Neural cell (in vitro differentiated cells): ENCODE results near the gene ARRDC2. TPM values are rescaled to one million over a fixed set of nuclear protein-coding genes. Genes with fewer than 3 reads are reported as not detected.

ENCODE experiments used
- H2AFZ ChIP-seq: fragments of 200-600, 300-800 bp; sonication (generic), shearing (Covaris generic); 2 replicates; pipeline ENCODE4 v1.6.0; 2014; ENCODE audit warnings: low read depth, mild to moderate bottlenecking, antibody characterized with exemption, low read length, moderate library complexity
- H3F3A ChIP-seq: fragments of 200-600 bp; shearing (Covaris generic); 2 replicates; pipeline ENCODE4 v1.6.1; 2016; ENCODE audit warnings: mild to moderate bottlenecking, moderate library complexity, mixed read lengths, antibody characterized with exemption, low read length; ENCODE audit not compliant: insufficient read depth, poor library complexity, severe bottlenecking
- H3K27ac ChIP-seq: fragments of 200-600, 300-800 bp; sonication (generic), shearing (Covaris generic); 2 replicates; pipeline ENCODE4 v1.5.1; 2014; ENCODE audit warnings: mild to moderate bottlenecking, low read length, moderate library complexity
- H3K27me3 ChIP-seq: fragments of 300-800, 200-600 bp; sonication (generic), shearing (Covaris generic); 2 replicates; pipeline ENCODE4 v1.6.0; 2014; ENCODE audit warnings: mild to moderate bottlenecking, low read depth, low read length, moderate library complexity; ENCODE audit not compliant: insufficient read depth
- H3K36me3 ChIP-seq: fragments of 300-800, 200-600 bp; sonication (generic), shearing (Covaris generic); 2 replicates; pipeline ENCODE4 v1.5.1; 2014; ENCODE audit warnings: mild to moderate bottlenecking, antibody characterized with exemption, low read length, moderate library complexity; ENCODE audit not compliant: insufficient read depth
- H3K4me2 ChIP-seq: fragments of 300-800, 200-600 bp; sonication (generic), shearing (Covaris generic); 2 replicates; pipeline ENCODE4 v1.6.0; 2014; ENCODE audit warnings: mild to moderate bottlenecking, low read length
- H3K4me3 ChIP-seq: fragments of 300-800, 200-600 bp; sonication (generic), shearing (Covaris generic); 2 replicates; pipeline ENCODE4 v1.5.1; 2014; ENCODE audit warnings: mild to moderate bottlenecking, low read length, moderate library complexity
- H3K79me2 ChIP-seq: fragments of 200-600 bp; shearing (Covaris generic); replicated peaks from 2 replicates; pipeline ENCODE4 v1.6.0; 2014; ENCODE audit warnings: mild to moderate bottlenecking, low read length, moderate library complexity; ENCODE audit not compliant: insufficient read depth
- H3K9ac ChIP-seq: fragments of 300-800, 200-600 bp; sonication (generic), shearing (Covaris generic); 2 replicates; pipeline ENCODE4 v1.6.1; 2016; ENCODE audit warnings: mild to moderate bottlenecking, low read length, mixed read lengths
- H3K9me2 ChIP-seq: fragments of 200-600 bp; shearing (Covaris generic); 2 replicates; pipeline ENCODE4 v1.6.1; 2016; ENCODE audit warnings: mild to moderate bottlenecking, low read length, mixed read lengths; ENCODE audit not compliant: insufficient read depth
- H3K9me3 ChIP-seq: fragments of 200-600, 300-800 bp; sonication (generic), shearing (Covaris generic); 2 replicates; pipeline ENCODE4 v1.6.1; 2016; ENCODE audit warnings: mild to moderate bottlenecking, mixed run types, low read length, moderate library complexity, mixed read lengths
- H4K20me1 ChIP-seq: fragments of 200-600 bp; shearing (Covaris generic); 2 replicates; pipeline ENCODE4 v1.6.1; 2016; ENCODE audit warnings: mild to moderate bottlenecking, mixed run types; ENCODE audit not compliant: insufficient read depth
- EP300 ChIP-seq: fragments of 450-650 bp; conservative IDR thresholded peaks from 2 replicates; pipeline ENCODE4 v1.6.1; 2014; ENCODE audit warnings: antibody characterized with exemption, mild to moderate bottlenecking, moderate library complexity; ENCODE audit not compliant: poor library complexity, severe bottlenecking
- EZH2 ChIP-seq: fragments of 200-600, 300-800 bp; shearing (Covaris generic), sonication (generic); IDR thresholded peaks from 2 replicates; pipeline ENCODE4 v1.6.1; 2014; ENCODE audit warnings: antibody characterized with exemption, low read length, borderline replicate concordance, mild to moderate bottlenecking; ENCODE audit not compliant: insufficient read depth, poor library complexity, severe bottlenecking
- MXI1 ChIP-seq: fragments of 450-650 bp; conservative IDR thresholded peaks from 2 replicates; pipeline ENCODE4 v1.6.1; 2014; ENCODE audit warnings: antibody characterized with exemption, mild to moderate bottlenecking; ENCODE audit not compliant: poor library complexity, severe bottlenecking
- POLR2AphosphoS5 ChIP-seq: IDR thresholded peaks from 2 replicates; pipeline ENCODE4 v1.6.1; 2012
- RAD21 ChIP-seq: fragments of 450-650 bp; conservative IDR thresholded peaks from 2 replicates; pipeline ENCODE4 v1.6.1; 2014; ENCODE audit warnings: antibody characterized with exemption, mild to moderate bottlenecking, moderate library complexity
- SMC3 ChIP-seq: fragments of 450-650 bp; conservative IDR thresholded peaks from 2 replicates; pipeline ENCODE4 v1.6.1; 2014; ENCODE audit warnings: antibody characterized with exemption, mild to moderate bottlenecking, moderate library complexity; ENCODE audit not compliant: poor library complexity
- TAF1 ChIP-seq: IDR thresholded peaks from 2 replicates; pipeline ENCODE4 v1.6.1; 2012; ENCODE audit warnings: low read depth
- polyA plus RNA-seq: library from polyadenylated mRNA; depleted of rRNA; stranded (reverse); fragments of >200 nt; gene quantifications from 2 replicates; pipeline ENCODE4 v1.2.3, GENCODE V29; 2014
- TF ChIP-seq, protein P1 (sequence below): fragments of 450-650 bp; IDR thresholded peaks from 2 replicates; pipeline ENCODE4 v1.5.1; 2014; ENCODE audit warnings: antibody characterized with exemption, mild to moderate bottlenecking, moderate library complexity; ENCODE audit not compliant: poor library complexity, severe bottlenecking
- TF ChIP-seq, protein P2 (sequence below): IDR thresholded peaks from 2 replicates; pipeline ENCODE4 v1.6.1; 2012; ENCODE audit warnings: borderline replicate concordance

The ARRDC2 gene
- polyA plus RNA-seq, 1 donor from 2014 or later: 3.6 TPM

DNA sequence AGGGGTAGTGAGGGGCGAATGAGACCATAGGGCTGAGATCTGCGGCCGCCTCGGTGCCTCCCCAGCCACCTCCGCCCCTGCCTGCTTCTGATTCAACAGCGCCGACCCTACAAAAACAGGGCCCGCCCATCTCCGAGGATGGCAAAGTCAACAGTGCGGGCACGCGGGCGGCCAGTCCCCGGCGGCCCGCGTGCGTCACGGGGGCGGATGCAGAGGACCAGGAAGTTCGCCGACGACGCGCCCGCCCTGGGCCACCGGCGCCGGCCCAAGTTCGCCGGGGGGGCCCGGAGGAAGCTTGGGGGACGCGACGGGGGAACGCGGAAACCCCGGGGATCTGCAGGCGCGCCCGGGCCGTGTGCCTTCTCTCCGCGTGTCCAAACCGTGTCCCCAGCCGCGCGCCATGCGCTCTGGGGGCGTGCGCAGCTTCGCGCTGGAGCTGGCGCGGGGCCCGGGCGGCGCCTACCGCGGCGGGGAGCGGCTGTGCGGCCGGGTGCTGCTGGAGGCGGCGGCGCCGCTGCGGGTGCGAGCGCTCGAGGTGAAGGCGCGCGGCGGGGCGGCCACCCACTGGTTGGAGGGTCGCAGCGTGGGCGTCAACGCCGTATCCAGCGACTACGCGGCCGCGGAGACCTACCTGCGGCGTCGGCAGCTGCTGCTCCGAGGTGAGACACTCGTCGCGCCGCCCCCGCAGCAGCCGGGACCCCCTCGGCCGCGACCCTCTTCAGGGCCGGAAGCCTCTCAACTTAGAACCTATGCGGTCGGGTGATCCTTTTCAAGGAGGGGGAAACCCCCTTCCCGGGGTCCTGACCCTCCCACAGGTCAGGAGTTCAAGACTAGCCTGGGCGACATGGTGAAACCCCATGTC lies 6.8 kb upstream of the ARRDC2 start:
- H3K4me2 ChIP-seq: no peak overlapping the region
- H3K36me3 ChIP-seq: no peaks in the 10 kb centered on the region
- TF ChIP-seq, protein P1, sequence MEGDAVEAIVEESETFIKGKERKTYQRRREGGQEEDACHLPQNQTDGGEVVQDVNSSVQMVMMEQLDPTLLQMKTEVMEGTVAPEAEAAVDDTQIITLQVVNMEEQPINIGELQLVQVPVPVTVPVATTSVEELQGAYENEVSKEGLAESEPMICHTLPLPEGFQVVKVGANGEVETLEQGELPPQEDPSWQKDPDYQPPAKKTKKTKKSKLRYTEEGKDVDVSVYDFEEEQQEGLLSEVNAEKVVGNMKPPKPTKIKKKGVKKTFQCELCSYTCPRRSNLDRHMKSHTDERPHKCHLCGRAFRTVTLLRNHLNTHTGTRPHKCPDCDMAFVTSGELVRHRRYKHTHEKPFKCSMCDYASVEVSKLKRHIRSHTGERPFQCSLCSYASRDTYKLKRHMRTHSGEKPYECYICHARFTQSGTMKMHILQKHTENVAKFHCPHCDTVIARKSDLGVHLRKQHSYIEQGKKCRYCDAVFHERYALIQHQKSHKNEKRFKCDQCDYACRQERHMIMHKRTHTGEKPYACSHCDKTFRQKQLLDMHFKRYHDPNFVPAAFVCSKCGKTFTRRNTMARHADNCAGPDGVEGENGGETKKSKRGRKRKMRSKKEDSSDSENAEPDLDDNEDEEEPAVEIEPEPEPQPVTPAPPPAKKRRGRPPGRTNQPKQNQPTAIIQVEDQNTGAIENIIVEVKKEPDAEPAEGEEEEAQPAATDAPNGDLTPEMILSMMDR: no peak
- TF ChIP-seq EP300: no peak
- TF ChIP-seq MXI1: peak; percentile 77
- TF ChIP-seq, protein P2, sequence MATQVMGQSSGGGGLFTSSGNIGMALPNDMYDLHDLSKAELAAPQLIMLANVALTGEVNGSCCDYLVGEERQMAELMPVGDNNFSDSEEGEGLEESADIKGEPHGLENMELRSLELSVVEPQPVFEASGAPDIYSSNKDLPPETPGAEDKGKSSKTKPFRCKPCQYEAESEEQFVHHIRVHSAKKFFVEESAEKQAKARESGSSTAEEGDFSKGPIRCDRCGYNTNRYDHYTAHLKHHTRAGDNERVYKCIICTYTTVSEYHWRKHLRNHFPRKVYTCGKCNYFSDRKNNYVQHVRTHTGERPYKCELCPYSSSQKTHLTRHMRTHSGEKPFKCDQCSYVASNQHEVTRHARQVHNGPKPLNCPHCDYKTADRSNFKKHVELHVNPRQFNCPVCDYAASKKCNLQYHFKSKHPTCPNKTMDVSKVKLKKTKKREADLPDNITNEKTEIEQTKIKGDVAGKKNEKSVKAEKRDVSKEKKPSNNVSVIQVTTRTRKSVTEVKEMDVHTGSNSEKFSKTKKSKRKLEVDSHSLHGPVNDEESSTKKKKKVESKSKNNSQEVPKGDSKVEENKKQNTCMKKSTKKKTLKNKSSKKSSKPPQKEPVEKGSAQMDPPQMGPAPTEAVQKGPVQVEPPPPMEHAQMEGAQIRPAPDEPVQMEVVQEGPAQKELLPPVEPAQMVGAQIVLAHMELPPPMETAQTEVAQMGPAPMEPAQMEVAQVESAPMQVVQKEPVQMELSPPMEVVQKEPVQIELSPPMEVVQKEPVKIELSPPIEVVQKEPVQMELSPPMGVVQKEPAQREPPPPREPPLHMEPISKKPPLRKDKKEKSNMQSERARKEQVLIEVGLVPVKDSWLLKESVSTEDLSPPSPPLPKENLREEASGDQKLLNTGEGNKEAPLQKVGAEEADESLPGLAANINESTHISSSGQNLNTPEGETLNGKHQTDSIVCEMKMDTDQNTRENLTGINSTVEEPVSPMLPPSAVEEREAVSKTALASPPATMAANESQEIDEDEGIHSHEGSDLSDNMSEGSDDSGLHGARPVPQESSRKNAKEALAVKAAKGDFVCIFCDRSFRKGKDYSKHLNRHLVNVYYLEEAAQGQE: no peak
- no peaks in the 10 kb centered on the region for H4K20me1 ChIP-seq
- no peaks in the 10 kb centered on the region for H3K9me3 ChIP-seq
- no peaks in the 10 kb centered on the region for H3F3A ChIP-seq
- no peaks in the 10 kb centered on the region for H3K79me2 ChIP-seq
- peak overlapping the region; percentile 59 for H3K4me3 ChIP-seq
- H3K9me2 ChIP-seq: no peaks in the 10 kb centered on the region
- H3K27ac ChIP-seq: no peak overlapping the region
- H2AFZ ChIP-seq: no peak overlapping the region
- peak overlapping the region; percentile 20 for H3K9ac ChIP-seq
- peaks cover 28% of the 10 kb centered on the region for H3K27me3 ChIP-seq

DNA sequence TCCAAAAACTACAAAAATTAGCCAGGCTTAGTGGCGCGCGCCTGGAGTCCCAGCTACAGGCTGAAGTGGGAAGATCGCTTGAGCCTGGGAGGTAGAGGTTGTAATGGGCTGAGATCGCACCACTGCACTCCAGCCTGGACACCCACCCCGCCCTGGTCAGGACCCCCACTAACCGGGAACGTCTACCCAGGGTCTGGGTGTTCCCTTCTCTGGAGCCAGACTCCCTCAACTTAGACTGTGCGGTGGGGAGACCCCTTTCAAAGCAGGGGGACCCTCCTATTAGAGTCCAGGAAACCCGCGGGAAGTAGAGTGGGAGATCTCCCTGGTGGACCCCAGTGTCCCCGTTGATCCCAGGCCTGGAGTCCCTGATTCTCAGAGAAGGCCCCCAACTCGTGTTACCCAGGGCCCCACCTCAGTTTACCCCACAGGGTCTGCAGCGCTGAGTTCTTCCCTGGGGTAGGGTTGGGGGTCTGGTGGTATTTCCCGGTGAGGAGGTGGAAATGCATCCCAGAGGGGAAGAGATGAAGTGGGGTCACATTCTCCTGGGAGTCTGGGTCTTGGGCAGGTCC lies 6.1 kb upstream of the ARRDC2 start:
- Histone ChIP-seq H3K9me3 (no peaks in the 10 kb centered on the region), H4K20me1 (no peaks in the 10 kb centered on the region), H3F3A (no peaks in the 10 kb centered on the region), H3K9ac (no peak overlapping the region), H3K36me3 (no peaks in the 10 kb centered on the region), H3K27me3 (peaks cover 28% of the 10 kb centered on the region), H3K79me2 (no peaks in the 10 kb centered on the region), H3K27ac (no peak overlapping the region), H2AFZ (no peak overlapping the region), H3K4me2 (no peak overlapping the region), H3K9me2 (no peaks in the 10 kb centered on the region), H3K4me3 (peak overlapping the region; percentile 59)
- TF ChIP-seq EP300: no peak
- TF ChIP-seq TAF1: no peak
- no peak for TF ChIP-seq MXI1
- TF ChIP-seq, protein P1: no peak
- TF ChIP-seq SMC3: no peak
- no peak for TF ChIP-seq POLR2AphosphoS5
- no peak for TF ChIP-seq EZH2
- TF ChIP-seq RAD21: no peak
- TF ChIP-seq, protein P2: no peak
